Keratinocyte (primary cell): ENCODE results near the gene RIT2. TPM values are rescaled to one million over a fixed set of nuclear protein-coding genes. Genes with fewer than 3 reads are reported as not detected.

Experiments used
- DNase-seq: peaks from one replicate; pipeline ENCODE4 v3.0.0-alpha.2; 2011; ENCODE audit warnings: low read depth, missing footprints, low spot score
- FAIRE-seq: peaks from 2 replicates; lab custom pipeline; 2011; peaks lifted over from hg19 to GRCh38; lab: Jason Lieb, UNC
- H2AFZ ChIP-seq: 2 replicates; pipeline ENCODE4 v1.6.0; 2012; ENCODE audit warnings: low read length, control low read depth, inconsistent platforms; ENCODE audit not compliant: control insufficient read depth
- H3K27ac ChIP-seq: 2 replicates; pipeline ENCODE4 v1.5.1; 2011; ENCODE audit warnings: low read length; ENCODE audit not compliant: control insufficient read depth, insufficient read depth
- H3K27me3 ChIP-seq: 3 replicates; pipeline ENCODE4 v1.6.0; 2011; ENCODE audit warnings: low read length; ENCODE audit not compliant: control insufficient read depth, insufficient read depth; ENCODE audit errors: extremely low read depth
- H3K36me3 ChIP-seq, 2 experiments: 2 replicates in 1 of 2; 3 replicates in 1 of 2; pipeline ENCODE4 v1.5.1; 2011; ENCODE audit warnings: low read length in 2 of 2, mild to moderate bottlenecking in 1 of 2; ENCODE audit not compliant: control insufficient read depth in 2 of 2, insufficient read depth in 2 of 2; ENCODE audit errors: extremely low read depth in 1 of 2
- H3K4me1 ChIP-seq: 3 replicates; pipeline ENCODE4 v1.5.1; 2011; ENCODE audit warnings: low read length; ENCODE audit not compliant: control insufficient read depth, insufficient read depth; ENCODE audit errors: extremely low read depth
- H3K4me2 ChIP-seq: 3 replicates; pipeline ENCODE4 v1.6.0; 2011; ENCODE audit warnings: low read depth, low read length; ENCODE audit not compliant: control insufficient read depth, insufficient read depth; ENCODE audit errors: extremely low read depth
- H3K4me3 ChIP-seq, 3 experiments: fragments of 200-600 bp in 1 of 3; sonication (generic) in 1 of 3; 2 replicates in 2 of 3; 3 replicates in 1 of 3; pipeline ENCODE4 v1.5.1; 2011 to 2016; ENCODE audit warnings: low read length in 3 of 3, mild to moderate bottlenecking in 3 of 3, control low read depth in 2 of 3, inconsistent platforms in 1 of 3, low read depth in 1 of 3, mixed read lengths in 1 of 3, mixed run types in 1 of 3, moderate library complexity in 1 of 3; ENCODE audit not compliant: control insufficient read depth in 2 of 3, insufficient read depth in 2 of 3; ENCODE audit errors: extremely low read depth in 1 of 3
- H3K79me2 ChIP-seq: 2 replicates; pipeline ENCODE4 v1.6.0; 2012; ENCODE audit warnings: low read length; ENCODE audit not compliant: control insufficient read depth, insufficient read depth
- H3K9ac ChIP-seq: 3 replicates; pipeline ENCODE4 v1.6.0; 2011; ENCODE audit warnings: low read length; ENCODE audit not compliant: control insufficient read depth, insufficient read depth; ENCODE audit errors: extremely low read depth
- H3K9me1 ChIP-seq: 3 replicates; pipeline ENCODE4 v1.6.0; 2011; ENCODE audit warnings: low read length; ENCODE audit not compliant: control insufficient read depth, insufficient read depth; ENCODE audit errors: extremely low read depth
- H3K9me3 ChIP-seq: 2 replicates; pipeline ENCODE4 v1.5.1; 2012; ENCODE audit warnings: low read depth, low read length; ENCODE audit not compliant: control insufficient read depth
- H4K20me1 ChIP-seq: 3 replicates; pipeline ENCODE4 v1.6.0; 2011; ENCODE audit warnings: low read length; ENCODE audit not compliant: control insufficient read depth, insufficient read depth; ENCODE audit errors: extremely low read depth
- EZH2 ChIP-seq: IDR thresholded peaks from one replicate; pipeline ENCODE4 v1.6.1; 2012; ENCODE audit warnings: inconsistent platforms, mild to moderate bottlenecking, low read length, moderate library complexity
- dilution Hi-C: fragments of 300-500 bp; cut with MboI; formaldehyde crosslinking; loops from one replicate; pipeline ENCODE4 v1.7.0; 2020; ENCODE audit warnings: low sequenced_read_pairs; ENCODE audit not compliant: extremely low pct_ligation_motif_present
- polyA plus RNA-seq, 5 experiments: library from polyadenylated mRNA; depleted of rRNA in 3 of 5; stranded (reverse) in 3 of 5; stranded (forward) in 1 of 5; unstranded in 1 of 5; fragments of >200 nt; gene quantifications; 1 replicate in 1 of 5; 2 replicates in 3 of 5; 3 replicates in 1 of 5; pipeline versions ENCODE4 v1.2.1 to v1.2.3, GENCODE V29; 2011 to 2012; ENCODE audit warnings: missing spikeins in 2 of 5, low read depth in 1 of 5, low replicate concordance in 1 of 5
- TF ChIP-seq, protein P1 (sequence below), 3 experiments: IDR thresholded peaks in 1 of 3; conservative IDR thresholded peaks in 1 of 3; optimal IDR thresholded peaks in 1 of 3; 2 replicates in 2 of 3; 3 replicates in 1 of 3; pipeline versions ENCODE3 to v1.5.1; 2011; ENCODE audit warnings: low read length in 3 of 3, mild to moderate bottlenecking in 3 of 3, moderate library complexity in 2 of 3, control low read depth in 1 of 3, inconsistent platforms in 1 of 3; ENCODE audit not compliant: insufficient read depth in 2 of 3; ENCODE audit errors: extremely low read depth in 1 of 3

The RIT2 gene
- polyA plus RNA-seq, 1 donor (not counting 4 experiments of a cell fraction or from before 2014, with no cell fraction given): not detected

DNA sequence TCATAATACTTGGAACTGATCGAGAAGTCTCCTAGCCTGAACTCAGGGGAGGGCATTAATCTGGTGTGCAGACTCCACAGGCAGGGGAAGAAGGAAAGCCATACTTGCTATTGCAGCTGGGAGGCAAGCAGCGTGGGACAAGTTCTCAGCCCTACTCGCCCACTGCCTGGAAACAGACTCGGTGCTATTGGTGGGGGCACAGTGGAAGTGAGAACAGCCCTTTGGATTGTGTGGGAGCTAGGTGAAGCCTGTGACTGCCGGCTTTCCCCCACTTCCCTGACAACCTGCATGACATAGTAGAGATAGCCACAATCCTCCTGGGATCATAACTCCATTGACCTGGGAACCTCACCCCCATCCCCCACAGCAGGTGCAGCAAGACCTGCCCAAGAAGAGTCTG lies 301.3 kb downstream of the RIT2 start:
- dilution Hi-C loops: no loop called here
- Histone ChIP-seq H3K9ac (no peak overlapping the region), H3K4me3 (no peak overlapping the region), H3K4me2 (no peak overlapping the region), H2AFZ (no peak overlapping the region), H3K4me1 (no peaks in the 10 kb centered on the region), H3K27me3 (no peaks in the 10 kb centered on the region), H3K9me3 (no peaks in the 10 kb centered on the region), H3K27ac (no peak overlapping the region), H3K36me3 (no peaks in the 10 kb centered on the region), H3K79me2 (no peaks in the 10 kb centered on the region), H3K9me1 (no peaks in the 10 kb centered on the region), H4K20me1 (no peaks in the 10 kb centered on the region)
- FAIRE-seq: no peak
- TF ChIP-seq EZH2: no peak
- TF ChIP-seq, protein P1, sequence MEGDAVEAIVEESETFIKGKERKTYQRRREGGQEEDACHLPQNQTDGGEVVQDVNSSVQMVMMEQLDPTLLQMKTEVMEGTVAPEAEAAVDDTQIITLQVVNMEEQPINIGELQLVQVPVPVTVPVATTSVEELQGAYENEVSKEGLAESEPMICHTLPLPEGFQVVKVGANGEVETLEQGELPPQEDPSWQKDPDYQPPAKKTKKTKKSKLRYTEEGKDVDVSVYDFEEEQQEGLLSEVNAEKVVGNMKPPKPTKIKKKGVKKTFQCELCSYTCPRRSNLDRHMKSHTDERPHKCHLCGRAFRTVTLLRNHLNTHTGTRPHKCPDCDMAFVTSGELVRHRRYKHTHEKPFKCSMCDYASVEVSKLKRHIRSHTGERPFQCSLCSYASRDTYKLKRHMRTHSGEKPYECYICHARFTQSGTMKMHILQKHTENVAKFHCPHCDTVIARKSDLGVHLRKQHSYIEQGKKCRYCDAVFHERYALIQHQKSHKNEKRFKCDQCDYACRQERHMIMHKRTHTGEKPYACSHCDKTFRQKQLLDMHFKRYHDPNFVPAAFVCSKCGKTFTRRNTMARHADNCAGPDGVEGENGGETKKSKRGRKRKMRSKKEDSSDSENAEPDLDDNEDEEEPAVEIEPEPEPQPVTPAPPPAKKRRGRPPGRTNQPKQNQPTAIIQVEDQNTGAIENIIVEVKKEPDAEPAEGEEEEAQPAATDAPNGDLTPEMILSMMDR (optimal IDR thresholded peaks at IDR 0.05 in 1 of 3, IDR thresholded peaks at IDR 0.05 in 1 of 3, conservative IDR thresholded peaks at IDR 0.05 in 1 of 3; ENCODE audit: extremely low read depth in 1 of 3, insufficient read depth in 2 of 3, low read length in 3 of 3): no peak
- DNase-seq: no peak

GRCh38 chr18:42813570-42813969 lies 301.9 kb downstream of the RIT2 start:
- no peaks in the 10 kb centered on the region for H3K4me1 ChIP-seq
- FAIRE-seq (no peak), DNase-seq (no peak)
- no peak overlapping the region for H2AFZ ChIP-seq
- no peaks in the 10 kb centered on the region for H3K9me3 ChIP-seq
- H3K4me3 ChIP-seq: no peak overlapping the region
- H3K9ac ChIP-seq: no peak overlapping the region
- H3K9me1 ChIP-seq: no peaks in the 10 kb centered on the region
- no peaks in the 10 kb centered on the region for H3K36me3 ChIP-seq
- TF ChIP-seq EZH2: no peak
- TF ChIP-seq, protein P1 (optimal IDR thresholded peaks at IDR 0.05 in 1 of 3, IDR thresholded peaks at IDR 0.05 in 1 of 3, conservative IDR thresholded peaks at IDR 0.05 in 1 of 3; ENCODE audit: extremely low read depth in 1 of 3, insufficient read depth in 2 of 3, low read length in 3 of 3): no peak
- dilution Hi-C loops: no loop called here
- H3K27ac ChIP-seq: no peak overlapping the region
- no peak overlapping the region for H3K4me2 ChIP-seq
- H4K20me1 ChIP-seq: no peaks in the 10 kb centered on the region
- H3K79me2 ChIP-seq: no peaks in the 10 kb centered on the region
- no peaks in the 10 kb centered on the region for H3K27me3 ChIP-seq
